Measurements from ENCODE around the gene MLYCD. TPM values are rescaled to one million over a fixed set of nuclear protein-coding genes. Genes with fewer than 3 reads are reported as not detected.

Gene MLYCD
- total and polyA plus RNA-seq, 2 experiments from 2014 or later = 9.3 to 10.6 TPM

DNA sequence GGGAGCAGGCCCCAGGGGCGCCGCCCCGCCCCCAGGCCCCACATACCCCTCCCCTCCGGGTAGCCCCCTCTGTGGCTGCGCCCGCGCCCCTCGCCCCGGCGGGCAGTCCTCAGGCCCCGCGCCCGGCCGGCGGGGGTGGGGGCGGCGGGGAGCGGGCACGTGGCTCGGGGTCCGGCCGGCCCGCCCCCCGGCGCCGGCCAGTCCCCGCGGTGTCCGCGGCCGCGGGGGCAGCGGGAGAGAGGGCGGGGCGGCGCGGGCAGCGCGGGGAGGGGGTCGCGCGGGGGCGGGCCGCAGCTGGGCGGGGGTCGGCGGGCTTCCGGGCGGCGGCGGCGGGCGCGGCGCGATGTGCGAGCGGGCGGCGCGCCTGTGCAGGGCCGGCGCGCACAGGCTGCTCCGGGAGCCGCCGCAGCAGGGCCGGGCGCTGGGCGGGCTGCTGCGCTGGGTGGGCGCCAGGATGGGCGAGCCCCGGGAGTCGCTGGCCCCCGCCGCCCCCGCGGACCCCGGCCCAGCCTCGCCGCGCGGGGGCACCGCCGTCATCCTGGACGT is 69.5 kb downstream of the MLYCD start:
- TF ChIP-seq, protein P1, sequence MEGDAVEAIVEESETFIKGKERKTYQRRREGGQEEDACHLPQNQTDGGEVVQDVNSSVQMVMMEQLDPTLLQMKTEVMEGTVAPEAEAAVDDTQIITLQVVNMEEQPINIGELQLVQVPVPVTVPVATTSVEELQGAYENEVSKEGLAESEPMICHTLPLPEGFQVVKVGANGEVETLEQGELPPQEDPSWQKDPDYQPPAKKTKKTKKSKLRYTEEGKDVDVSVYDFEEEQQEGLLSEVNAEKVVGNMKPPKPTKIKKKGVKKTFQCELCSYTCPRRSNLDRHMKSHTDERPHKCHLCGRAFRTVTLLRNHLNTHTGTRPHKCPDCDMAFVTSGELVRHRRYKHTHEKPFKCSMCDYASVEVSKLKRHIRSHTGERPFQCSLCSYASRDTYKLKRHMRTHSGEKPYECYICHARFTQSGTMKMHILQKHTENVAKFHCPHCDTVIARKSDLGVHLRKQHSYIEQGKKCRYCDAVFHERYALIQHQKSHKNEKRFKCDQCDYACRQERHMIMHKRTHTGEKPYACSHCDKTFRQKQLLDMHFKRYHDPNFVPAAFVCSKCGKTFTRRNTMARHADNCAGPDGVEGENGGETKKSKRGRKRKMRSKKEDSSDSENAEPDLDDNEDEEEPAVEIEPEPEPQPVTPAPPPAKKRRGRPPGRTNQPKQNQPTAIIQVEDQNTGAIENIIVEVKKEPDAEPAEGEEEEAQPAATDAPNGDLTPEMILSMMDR (IDR thresholded peaks at IDR 0.05; ENCODE audit: low read depth, low read length) = no peak
- no peaks in the 10 kb centered on the region for H3K36me3 ChIP-seq

DNA sequence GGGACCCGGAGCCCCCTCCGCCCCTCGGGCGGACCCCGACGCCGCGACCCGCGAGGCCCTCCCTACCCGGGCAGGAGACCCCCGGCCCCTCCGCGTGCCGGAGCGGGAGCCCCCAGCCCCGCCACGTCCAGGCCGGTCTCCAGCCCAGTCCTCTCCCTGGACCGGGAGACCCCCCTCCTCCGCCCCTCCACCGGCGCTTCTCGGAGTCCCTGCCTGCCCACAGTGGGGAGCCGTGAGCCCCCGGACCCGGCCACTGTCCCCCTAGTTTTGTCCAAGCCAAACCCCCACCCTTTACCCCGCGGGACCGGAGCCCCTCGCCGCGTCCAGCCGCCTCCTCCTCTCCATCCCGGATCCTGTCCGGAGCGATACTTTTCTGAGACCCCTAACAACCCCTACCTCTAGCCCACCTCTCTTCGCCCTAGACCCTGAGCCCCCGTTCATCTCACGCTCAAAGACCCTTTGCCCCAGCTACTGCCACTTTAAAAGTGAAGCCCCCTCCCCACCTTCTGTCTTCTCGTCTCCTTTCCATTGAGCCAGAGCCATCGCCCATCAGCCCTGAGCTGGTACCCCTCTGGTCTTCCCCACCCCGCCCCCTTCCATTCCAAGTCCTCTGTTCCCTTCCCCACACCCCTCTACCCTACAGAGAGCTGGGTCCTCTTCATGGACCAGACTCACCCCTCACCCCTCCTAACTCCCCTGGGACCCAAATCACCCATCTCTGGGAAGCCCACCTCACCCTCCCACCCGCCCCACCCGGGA is 70.2 kb downstream of the MLYCD start:
- Histone ChIP-seq H3K4me1 (ENCODE audit: low read depth) (no peaks in the 10 kb centered on the region), H3K27me3 (peaks cover 12% of the 10 kb centered on the region), H3K36me3 (no peaks in the 10 kb centered on the region), H3K9me3 (ENCODE audit: low read depth) (no peaks in the 10 kb centered on the region), H3K27ac (no peak overlapping the region), H3K4me3 (no peak overlapping the region)
- DNase-seq (ENCODE audit: low read depth in 1 of 2, low spot score in 1 of 2) = no peak
- TF ChIP-seq, protein P1 (IDR thresholded peaks at IDR 0.05; ENCODE audit: low read depth, low read length) = no peak

More for the DNA sequence above, 69.5 kb downstream of the MLYCD start:
- Histone ChIP-seq H3K4me3 (peak overlapping the region; percentile 44), H3K9me3 (ENCODE audit: low read depth) (no peaks in the 10 kb centered on the region), H3K4me1 (ENCODE audit: low read depth) (no peaks in the 10 kb centered on the region), H3K27ac (no peak overlapping the region), H3K27me3 (peaks cover 12% of the 10 kb centered on the region)
- peak in 1 of 2 donors; percentile 50 for DNase-seq (ENCODE audit: low read depth in 1 of 2, low spot score in 1 of 2)

DNA sequence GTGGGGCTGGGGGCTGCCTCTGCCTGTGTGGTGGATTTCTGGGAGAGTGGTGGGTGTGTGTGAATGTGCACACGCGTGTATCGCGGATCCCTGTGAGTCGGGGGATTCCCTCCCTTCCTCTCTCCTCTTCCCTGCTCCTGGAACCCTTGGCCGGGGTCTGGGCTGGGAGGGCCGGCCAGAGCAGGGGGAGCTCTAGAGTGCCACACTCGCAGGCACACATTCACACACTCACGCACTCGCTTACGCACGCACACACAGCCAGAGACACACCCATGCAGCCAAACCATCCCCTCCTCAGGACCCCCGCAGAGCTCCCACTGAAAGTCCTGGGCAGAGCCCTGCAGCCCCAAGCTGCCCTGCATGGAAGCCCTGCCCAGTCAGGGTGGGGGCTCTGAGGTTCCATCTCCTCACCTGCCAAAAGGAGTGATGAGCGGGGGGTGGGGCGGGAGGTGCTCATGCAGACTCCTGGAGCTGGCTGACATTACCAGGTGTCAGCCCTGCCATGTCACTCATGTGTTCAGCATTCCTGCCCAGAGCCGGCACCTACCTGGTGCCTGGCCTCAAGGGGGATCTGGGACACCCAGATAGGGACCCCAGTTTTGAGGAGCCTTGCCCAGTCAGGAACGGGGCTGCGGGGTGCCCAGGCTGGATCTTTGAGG is 71.0 kb downstream of the MLYCD start:
- H3K4me1 ChIP-seq (ENCODE audit: low read depth) = no peaks in the 10 kb centered on the region
- no peak overlapping the region for H3K4me3 ChIP-seq
- no peak overlapping the region for H3K27ac ChIP-seq
- H3K9me3 ChIP-seq (ENCODE audit: low read depth) = no peaks in the 10 kb centered on the region
- H3K36me3 ChIP-seq = no peaks in the 10 kb centered on the region
- H3K27me3 ChIP-seq = peaks cover 12% of the 10 kb centered on the region
- DNase-seq (ENCODE audit: low read depth in 1 of 2, low spot score in 1 of 2) = no peak
- TF ChIP-seq, protein P1 (IDR thresholded peaks at IDR 0.05; ENCODE audit: low read depth, low read length) = no peak

DNA sequence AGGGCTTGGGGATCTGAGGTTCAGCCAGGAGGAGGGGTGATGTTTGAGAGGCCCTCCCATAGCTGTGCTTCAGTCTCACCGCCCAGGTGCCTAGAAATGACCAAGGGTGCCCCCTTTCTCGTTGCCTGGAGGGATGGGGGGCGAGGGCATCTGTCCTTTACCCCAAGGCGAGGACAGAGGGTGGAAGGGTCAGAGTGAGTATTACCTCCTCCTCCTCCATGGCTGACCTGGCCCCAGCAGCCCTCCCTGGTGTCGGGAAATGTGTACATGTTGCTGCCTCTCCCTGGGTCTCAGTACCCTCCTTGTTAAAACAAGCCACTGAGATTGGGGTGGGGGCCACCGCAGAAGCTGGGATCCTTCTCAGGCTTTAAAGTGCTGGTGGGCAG is 71.5 kb downstream of the MLYCD start:
- H3K27me3 ChIP-seq = peaks cover 12% of the 10 kb centered on the region
- no peaks in the 10 kb centered on the region for H3K36me3 ChIP-seq
- H3K4me3 ChIP-seq = no peak overlapping the region
- H3K4me1 ChIP-seq (ENCODE audit: low read depth) = no peaks in the 10 kb centered on the region
- H3K27ac ChIP-seq = no peak overlapping the region
- TF ChIP-seq, protein P1 (IDR thresholded peaks at IDR 0.05; ENCODE audit: low read depth, low read length) = no peak
- DNase-seq (ENCODE audit: low read depth in 1 of 2, low spot score in 1 of 2) = no peak
- no peaks in the 10 kb centered on the region for H3K9me3 ChIP-seq (ENCODE audit: low read depth)

DNA sequence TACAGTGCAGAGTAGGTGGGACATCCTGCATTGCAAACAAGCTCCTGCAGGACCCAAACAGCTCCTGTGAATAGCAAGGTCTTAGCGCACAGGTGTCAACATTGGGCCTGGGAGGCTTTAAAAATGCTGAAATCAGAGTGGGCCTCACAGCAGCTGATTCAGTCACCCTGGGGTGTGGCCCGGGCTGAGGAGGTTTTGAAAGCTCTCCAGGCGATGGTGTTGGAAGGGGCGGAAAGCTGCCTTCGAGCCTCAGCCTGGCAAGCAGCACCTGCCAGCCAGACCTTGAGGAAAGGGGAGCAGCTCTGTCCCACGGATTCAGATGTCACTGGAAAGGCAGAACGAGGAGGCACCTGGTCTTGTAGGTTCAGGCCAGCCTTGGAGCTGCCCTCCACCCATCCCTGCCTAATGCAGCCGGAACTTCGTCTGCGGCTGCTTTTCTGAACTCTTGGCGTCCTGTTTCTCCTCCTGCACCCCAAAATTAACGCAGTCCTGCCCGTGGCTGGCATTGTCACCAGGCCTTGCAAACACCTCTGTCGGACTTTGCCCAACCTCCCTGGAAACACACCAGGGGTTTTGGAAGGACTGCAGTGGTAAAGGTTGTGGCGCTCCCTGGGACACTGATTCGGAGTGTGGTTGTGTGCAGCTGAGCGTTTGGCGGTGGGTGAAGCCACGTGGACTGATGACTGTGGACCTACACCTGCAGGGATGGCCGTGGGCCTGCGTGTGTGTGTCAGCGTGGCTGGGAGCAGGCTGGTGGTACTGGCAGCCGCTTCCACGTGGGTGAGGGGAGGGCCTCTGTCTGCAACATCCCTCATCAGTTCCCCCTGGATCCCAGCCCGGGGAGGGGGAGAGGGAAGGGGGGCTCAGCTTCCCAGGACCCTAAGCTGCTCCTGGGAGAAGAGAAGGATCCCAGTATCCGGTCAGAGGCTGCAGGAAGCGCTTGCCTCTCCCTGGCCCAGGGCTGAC is 72.5 kb downstream of the MLYCD start:
- Histone ChIP-seq H3K36me3 (no peaks in the 10 kb centered on the region), H3K9me3 (ENCODE audit: low read depth) (no peaks in the 10 kb centered on the region), H3K27ac (no peak overlapping the region), H3K4me1 (ENCODE audit: low read depth) (no peaks in the 10 kb centered on the region), H3K4me3 (no peak overlapping the region), H3K27me3 (peaks cover 12% of the 10 kb centered on the region)
- TF ChIP-seq, protein P1 (IDR thresholded peaks at IDR 0.05; ENCODE audit: low read depth, low read length) = no peak
- no peak for DNase-seq (ENCODE audit: low read depth in 1 of 2, low spot score in 1 of 2)
